Stimulated activated CD4-positive, alpha-beta T cell treated with anti-CD3 and anti-CD28 coated beads, Interleukin-1b, Interleukin-23, amount 100 ng/mL, for 24 hours (primary cell): ENCODE data around the gene ELP5.

Experiments
- DNase-seq, 4 experiments: peaks; one replicate each; pipeline ENCODE4 v3.0.0-alpha.2; 2020; ENCODE audit warnings: low read depth in 4 of 4, low spot score in 1 of 4

Gene ELP5, protein sequence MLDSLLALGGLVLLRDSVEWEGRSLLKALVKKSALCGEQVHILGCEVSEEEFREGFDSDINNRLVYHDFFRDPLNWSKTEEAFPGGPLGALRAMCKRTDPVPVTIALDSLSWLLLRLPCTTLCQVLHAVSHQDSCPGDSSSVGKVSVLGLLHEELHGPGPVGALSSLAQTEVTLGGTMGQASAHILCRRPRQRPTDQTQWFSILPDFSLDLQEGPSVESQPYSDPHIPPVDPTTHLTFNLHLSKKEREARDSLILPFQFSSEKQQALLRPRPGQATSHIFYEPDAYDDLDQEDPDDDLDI

DNA sequence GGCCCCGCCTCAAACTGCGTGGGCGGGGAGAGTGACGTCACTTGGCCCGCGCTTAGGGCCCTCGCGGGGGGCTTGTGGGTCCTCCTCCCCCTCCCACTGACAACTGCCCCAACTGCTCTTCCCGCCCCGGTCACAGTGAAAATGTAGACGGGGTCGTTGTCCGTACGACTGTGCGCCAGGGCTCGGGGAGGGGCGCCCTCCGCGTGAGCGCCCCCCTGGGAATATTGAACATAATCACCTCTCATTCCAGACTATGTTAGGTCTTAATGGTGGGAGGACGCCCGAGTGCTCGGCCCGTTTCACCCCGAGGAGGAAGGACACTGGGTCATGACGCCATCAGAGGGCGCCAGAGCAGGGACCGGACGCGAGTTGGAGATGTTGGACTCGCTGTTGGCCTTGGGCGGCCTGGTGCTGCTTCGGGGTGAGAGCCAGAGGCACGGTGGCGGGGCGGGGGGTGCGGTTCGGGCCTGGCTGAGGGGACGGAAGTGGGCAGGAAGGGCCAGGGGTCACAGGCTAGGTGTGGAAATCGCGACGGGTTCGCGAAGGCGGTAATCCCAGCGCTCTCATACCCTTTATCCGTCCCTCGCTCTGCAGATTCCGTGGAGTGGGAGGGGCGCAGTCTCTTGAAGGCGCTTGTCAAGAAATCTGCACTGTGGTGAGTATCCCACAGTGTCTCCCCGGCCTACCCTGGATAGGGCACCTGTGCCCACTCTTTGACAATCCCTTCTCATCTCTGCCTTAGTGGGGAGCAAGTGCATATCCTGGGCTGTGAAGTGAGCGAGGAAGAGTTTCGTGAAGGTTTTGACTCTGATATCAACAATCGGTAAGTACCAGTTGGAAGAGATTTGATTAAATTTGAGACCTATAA lies at the start of gene ELP5:
Gene ELP5, plus strand, starts transcription at position 40 of the 868 bp plus-strand sequence. Its CDS starts 336 bp downstream, at position 376.
- peak; percentile 71 to 85 (median 79) for DNase-seq

- no peak for DNase-seq
Observed at GRCh38 chr17:7203391-7203790, 48.6 kb upstream of the ELP5 start.

DNA sequence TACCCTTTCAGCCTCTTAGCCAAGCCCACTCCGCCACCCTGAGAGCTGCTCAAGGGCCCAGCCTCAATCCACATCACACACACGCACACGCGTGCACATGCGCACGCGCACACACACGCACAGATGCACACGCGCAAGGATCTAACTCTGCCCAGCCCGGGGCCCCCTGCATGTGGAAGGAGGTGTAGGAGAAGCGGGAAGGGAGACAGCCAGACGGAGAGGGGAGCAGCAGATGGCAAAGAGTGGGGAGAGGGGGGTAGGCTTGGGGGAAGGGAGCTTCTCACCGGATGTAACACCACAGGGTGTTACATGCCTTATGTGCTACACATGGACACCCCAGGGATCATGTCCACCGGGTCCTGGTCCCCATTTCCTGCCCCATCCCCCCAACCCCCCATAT lies 47.7 kb upstream of the ELP5 start:
- no peak for DNase-seq

DNA sequence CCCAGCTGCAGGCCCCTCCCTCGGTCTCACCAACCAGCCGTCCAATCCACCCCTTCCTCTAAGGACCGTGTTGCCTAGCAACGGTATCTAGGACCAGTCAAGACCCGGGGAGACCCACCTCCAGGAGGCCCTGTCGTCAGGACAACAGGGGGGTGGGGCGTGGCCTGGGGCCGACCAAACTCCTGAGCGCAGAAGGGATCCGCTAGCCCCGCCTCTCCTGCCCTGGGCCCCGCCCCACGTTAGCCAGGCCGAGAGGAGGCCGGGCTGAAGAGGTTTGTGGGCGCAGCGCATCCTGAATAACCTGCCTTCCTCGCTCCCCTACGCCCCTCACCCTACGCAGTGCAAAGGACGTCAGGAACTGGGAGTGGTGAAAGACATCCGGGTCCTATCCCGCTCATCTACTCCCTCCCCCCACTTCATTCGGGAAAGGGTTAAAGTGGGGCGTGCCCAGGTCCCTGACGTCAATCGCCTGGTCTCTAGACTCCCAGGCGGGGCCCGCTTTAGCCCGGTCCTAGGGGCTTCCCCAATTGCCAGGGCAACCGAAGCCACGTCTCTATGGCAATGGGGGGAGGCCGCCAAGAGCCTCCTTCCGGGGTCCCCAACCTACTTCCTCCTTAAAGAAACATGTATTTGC lies 47.1 kb upstream of the ELP5 start:
- peak; percentile 64 to 90 (median 78) for DNase-seq

DNA sequence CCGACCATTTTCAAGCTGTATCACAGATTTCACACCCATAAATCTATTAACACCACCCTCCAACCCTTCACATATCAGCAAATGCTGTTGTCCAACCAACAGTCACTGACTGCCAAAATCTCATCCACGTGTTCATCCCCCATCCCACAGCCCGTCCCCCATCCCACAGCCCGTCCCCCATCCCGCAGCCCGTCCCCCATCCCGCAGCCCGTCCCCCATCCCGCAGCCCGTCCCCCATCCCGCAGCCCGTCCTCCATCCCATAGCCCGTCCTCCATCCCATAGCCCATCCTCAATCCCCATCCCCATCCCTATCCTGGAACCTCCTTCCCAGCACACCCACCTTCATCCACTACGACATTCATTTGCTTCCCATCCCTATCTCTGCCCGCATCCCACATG lies 46.5 kb upstream of the ELP5 start:
- no peak for DNase-seq

DNA sequence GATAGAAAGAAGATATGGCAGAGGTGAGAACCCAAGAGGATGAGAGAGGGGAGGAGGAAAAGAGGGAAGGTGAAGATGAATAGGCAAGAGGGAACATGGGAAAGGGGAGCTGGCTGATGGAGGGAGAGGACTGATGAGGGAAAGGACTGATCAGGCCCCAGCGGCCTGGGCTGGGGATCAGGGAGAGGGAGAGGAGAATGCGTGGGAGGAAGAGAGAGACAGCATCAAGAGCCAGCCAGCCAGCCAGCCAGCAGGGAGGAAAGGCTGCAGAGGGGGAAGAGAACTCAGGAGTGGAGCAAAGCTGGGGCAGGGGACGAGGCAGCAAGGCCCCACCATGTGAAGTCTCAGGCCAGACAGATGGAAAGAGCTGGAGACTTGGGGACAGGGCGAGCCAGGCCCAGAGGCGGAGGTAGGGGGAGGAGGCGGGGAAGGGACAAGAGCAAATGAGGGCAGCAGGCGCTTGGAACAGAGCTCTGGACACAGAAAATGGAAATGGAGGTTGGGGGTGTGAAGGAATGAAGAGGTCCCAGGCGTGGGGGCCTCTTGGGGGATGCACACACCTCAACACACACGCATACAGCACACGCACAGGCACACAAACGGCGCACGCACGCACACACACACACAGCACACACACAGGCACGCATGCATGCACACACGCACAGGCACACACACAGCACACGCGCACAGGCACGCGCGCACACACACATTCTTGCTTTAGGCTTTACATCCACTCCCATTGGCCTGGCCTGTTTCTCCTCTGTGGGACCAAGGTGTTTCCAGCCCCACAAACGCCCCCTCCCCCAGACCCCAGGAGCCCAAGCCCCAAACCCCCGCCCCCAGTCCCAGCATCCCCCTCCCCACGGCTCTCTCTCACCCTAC lies 44.7 kb upstream of the ELP5 start:
- DNase-seq, result no peak

DNA sequence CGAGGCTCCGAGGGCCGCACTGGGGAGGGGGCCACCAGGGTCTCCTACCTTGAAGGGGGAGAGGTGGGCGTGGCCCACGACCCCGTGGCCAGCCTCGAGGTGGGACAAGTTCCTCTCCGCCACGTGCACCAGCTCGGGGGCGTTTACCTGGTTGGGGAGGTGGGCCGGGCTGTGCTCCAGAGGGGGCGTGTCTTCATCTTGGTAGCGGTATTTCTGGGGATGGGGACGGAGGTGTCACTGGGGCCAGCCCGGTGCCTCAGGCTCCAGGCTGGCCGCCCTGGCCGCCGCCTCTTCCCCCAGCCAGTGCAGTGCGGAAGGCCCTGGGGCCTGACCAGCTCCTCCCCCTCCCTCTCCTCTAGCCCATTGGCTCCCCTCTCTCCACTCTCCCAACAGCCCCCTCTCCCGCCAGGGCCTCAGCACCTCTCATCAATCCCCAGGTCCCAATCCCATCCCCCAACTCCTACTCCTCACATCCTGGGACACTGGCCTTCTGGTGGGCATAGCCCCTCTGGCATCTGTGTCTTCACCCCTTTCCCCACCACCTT lies 43.9 kb upstream of the ELP5 start:
- DNase-seq, result no peak

GRCh38 chr17:7208754-7209460 lies 43.1 kb upstream of the ELP5 start:
- DNase-seq, result no peak

DNA sequence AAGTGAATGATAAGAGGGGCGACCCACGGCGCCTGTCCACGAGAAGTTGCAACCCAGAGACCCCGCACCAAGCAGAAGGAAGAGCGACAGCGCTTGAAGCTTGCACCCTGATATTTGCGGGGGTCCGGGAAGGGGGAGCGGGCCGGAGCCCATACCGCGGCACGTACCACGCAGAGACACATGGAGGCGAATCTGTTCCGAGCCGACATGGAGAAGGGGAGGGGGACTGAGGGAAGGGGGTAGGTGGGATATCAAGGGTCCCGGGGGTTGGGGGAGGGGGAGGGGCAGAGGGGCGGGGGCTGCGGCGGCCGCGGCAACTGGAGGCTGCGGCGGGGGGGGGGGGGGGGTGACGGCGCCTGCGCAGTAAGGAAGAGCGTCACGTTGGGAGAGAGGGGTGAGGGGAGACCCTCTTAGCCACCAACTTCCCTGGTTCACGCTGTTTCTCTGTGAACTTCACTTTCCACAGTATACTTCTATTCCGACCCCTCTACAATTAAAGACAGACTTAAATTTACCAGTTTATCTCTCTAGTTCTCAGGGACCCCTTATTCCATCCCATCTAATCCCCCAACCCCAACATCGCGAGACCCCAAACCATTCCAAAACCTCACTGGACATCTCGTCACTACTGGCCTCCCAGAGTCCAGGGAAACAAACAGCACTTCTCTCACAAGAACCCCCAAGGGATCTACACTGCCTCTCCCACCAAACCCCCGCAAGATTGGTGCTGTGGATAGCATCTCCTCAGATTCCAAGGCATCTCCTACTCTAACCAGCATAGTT lies 40.3 kb upstream of the ELP5 start:
- DNase-seq, result no peak

- no peak for DNase-seq
Observed at GRCh38 chr17:7213895-7214299, 38.1 kb upstream of the ELP5 start.

GRCh38 chr17:7214300-7215135 lies 37.5 kb upstream of the ELP5 start:
- peak; percentile 98 to 100 (median 98) for DNase-seq

- no peak for DNase-seq
Observed at GRCh38 chr17:7215136-7215638, 36.8 kb upstream of the ELP5 start.

DNA sequence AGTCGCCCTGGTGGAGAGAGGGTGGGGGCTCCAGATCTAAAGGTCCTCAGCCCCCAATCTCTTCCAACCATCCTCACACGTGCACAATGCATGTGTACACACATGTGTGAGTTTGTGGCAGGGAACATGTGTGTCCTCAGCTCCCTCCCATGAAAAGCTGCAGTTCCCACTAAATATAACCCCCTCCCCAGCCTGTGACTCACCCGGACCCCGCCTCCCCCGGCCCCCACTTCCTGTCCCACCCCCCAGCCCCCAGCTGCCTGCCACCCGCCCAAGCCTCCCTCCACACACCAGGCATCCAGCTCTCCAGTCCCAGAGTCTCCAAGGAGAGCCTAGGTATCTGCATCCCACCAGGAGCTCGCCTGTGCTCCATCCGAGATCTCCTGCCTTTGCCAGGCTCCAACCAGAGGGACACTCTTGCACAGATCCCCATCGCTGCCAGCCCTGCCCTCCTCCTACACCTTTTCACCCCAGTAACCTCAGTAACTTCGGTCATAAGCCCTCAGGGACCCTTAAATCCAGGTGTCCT lies 36.3 kb upstream of the ELP5 start:
- DNase-seq, result no peak

DNA sequence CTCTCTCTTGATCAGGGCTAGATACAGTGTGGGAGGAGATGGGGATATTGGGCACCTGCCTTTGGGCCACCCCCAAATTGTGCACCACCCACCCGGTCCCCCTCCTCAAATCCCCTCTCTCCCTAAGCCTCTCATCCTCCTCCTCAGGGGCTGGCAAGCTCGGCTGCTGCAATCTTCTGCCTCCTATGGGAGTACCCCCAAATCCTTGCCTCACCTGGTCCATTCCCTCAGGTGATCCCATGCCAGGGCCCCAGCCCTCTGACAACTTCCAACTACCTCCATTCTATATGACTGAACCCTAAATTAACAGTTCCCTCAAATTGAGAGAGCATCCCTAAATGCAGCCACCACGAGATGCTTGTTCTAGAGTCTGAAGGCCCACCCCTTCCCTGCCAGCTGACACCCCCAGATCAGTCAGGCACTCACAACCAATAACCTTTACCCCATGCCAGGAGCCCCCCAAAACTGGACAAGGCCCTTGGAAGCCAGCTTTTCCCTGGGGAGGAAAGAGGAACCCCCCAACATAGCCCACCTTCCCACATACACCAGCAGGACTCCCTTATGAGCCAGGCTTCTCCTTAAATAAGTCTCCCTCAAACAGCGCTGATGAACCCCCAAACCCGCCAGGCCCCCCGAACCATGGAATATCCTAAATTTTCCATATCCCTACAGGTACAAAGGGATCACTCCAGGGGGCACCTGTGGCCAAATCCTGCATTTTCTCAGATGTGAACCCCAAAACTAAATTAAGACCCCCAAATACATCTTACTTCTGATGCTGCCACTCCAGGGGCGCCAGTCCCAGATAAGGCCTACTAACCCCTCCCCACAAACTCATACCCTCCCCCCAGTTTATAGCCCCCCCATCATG lies 35.5 kb upstream of the ELP5 start:
- DNase-seq, result no peak

- no peak for DNase-seq
Observed at GRCh38 chr17:7217113-7217987, 34.7 kb upstream of the ELP5 start.

DNA sequence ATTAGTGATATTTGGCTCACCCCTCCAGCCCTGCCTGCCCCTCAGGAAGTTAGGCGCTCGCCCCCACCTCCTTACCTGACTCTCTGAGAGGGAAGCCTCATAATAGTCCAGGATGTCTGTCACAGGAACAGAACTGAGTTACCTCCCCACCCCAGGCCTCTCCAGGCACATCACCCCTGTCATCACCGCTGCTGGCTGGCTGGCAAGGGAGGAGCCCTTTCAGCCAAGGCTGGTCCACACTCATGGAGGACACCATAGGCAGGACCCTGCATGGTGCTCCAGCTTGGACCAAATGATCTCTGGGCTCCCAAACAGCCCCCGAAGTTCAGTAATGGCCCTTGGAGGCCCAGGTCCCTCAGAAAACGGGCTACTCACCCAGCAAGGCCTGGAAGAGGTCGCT lies 33.8 kb upstream of the ELP5 start:
- DNase-seq, result no peak
